ENCODE results near the gene SBK3.
"Not testable (repeated sequence)": the region's sequence is repeated elsewhere in the genome, so short reads cannot be mapped to it uniquely, and the experiment has no call there.

Gene SBK3

GRCh38 chr19:55540619-55541018 lies 4.7 kb downstream of the SBK3 start:
- no peak for DNase-seq (ENCODE audit: low read depth in 2 of 2)

DNA sequence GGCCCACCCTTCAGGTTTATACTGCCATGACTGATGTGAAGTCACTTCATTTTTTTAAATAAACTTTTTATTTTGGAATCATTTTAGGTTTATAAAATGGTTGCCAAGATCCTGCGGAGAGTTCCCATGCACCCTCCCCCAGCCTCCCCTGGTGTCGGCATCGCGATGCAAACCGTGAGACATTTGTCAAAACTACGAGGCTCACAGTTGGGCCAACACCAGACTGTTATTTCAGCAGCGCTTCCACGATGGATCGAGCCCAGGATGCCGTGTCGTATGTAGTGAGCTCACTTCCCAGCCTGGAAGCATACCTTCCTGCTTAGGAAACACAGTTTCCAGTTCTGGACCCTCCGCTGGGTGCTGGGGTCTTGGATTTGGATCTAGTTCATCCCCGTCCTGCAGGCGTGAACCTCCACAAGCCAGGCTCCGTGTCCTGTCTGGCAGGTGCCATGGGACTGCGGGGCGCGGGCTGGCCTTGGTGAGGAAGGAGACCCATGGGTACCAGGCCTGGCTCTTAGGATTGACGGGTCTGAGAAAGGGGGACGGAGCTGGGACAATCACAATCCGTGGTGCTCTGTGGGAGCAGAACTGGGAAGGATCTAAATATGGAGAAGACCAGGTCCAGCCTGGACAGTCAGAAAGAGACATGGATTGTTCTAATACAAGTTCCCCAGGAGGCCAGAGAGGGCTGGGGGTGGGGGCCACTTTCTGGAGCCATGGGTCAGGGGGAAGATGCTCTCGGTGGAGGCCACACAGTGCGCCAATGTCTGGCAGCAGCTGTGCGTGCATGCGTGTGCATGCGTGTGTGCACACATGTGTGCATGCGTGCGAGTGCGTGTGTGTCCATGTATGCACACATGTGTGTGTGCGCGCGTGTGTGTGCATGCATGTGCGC lies 6.0 kb downstream of the SBK3 start:
- no peak for DNase-seq (ENCODE audit: low read depth in 2 of 2)

- DNase-seq (ENCODE audit: low read depth in 2 of 2) = no peak
Observed at GRCh38 chr19:55538132-55538531, 7.2 kb downstream of the SBK3 start.

- no peak for DNase-seq (ENCODE audit: low read depth in 2 of 2)
Observed at GRCh38 chr19:55537741-55538111, 7.6 kb downstream of the SBK3 start.

- no peak for DNase-seq (ENCODE audit: low read depth in 2 of 2)
Observed at GRCh38 chr19:55536951-55537740, 8.2 kb downstream of the SBK3 start, which contains the start of gene SBK2. SBK2 (minus strand) TSS chr19:55537133; CDS start chr19:55536294, 839 bp downstream.

DNA sequence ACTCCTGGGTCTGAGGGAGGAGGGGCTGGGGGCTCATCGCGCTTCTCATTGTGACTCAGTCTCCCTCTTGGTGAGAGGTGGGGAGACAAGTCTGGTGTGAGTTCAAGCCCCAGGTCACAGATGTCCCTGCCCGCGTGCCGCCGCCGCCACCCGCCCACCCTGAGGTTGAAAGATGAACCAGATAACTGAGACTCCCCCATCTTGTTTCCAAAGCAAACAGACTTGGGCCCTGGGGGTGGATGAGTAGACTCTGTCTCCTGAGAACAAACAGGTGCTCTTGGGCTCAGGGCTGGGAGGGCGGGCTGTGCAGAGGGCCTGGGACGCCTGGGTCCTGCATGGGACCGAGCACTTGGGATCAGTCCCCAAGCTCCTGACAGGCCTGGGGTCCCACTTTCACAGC lies 9.0 kb downstream of the SBK3 start:
- DNase-seq (ENCODE audit: low read depth in 2 of 2) = no peak

- no peak for DNase-seq (ENCODE audit: low read depth in 2 of 2)
Observed at GRCh38 chr19:55535965-55536350, 9.4 kb downstream of the SBK3 start.

DNA sequence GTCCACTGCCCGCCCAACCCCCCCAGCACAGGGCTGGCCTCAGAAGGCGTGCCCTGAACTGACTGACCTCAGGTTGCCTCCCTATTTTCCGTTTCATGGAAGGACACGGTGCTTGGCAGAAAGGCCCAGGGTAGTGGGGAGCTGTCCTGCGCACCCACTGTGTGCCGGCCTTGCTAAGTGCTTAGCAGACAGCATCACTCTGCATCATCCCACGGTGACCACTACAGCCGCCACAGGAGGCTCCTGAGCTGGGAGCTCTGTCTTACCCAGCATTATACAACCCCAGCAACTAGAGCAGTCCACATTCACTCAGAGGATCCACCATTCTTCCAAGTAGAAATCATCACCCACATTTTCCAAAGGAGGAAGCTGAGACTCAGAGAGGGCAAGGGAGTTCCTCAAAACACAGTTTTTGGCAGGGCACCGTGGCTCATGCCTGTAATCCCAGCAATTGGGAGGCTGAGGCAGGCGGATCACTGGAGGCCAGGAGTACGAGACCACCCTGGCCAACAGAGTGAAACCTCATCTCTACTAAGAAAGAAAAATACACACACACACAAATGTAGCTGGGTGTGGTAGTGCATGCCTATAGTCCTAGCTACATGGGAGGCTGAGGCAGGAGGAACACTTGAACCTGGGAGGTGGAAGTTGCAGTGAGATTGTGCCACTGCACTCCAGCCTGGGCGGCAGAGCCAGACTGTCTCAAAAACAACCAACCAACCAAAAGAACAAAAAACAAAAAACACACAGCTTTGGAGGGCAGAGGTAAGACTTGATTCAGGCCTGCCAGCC lies 10.0 kb downstream of the SBK3 start:
- no peak for DNase-seq (ENCODE audit: low read depth in 2 of 2)

DNA sequence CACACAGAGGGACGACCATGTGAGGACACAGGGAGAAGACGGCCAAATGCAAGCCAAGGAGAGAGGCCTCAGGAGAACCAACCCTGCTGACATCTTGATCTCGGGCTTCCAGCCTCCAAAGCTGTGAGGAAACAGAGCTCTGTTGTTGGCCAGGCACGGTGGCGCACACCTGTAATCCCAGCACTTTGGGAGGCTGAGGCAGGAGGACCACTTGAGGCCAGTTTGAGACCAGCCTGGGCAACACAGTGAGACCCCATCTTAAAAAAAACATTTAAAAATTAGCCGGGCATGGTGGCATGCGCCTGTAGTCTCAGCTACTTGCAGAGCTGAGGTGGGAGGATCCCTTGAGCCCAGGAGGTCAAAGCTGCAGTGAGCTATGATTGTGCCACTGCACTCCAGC lies 11.1 kb downstream of the SBK3 start:
- not testable (repeated sequence) for DNase-seq (ENCODE audit: low read depth in 2 of 2)

GRCh38 chr19:55530996-55531395 lies 14.3 kb downstream of the SBK3 start:
- DNase-seq (ENCODE audit: low read depth in 2 of 2) = no peak

GRCh38 chr19:55529636-55530234 lies 15.6 kb downstream of the SBK3 start:
- DNase-seq (ENCODE audit: low read depth in 2 of 2) = no peak

- DNase-seq (ENCODE audit: low read depth in 2 of 2) = no peak
Observed at GRCh38 chr19:55528030-55528803, 17.1 kb downstream of the SBK3 start.

DNA sequence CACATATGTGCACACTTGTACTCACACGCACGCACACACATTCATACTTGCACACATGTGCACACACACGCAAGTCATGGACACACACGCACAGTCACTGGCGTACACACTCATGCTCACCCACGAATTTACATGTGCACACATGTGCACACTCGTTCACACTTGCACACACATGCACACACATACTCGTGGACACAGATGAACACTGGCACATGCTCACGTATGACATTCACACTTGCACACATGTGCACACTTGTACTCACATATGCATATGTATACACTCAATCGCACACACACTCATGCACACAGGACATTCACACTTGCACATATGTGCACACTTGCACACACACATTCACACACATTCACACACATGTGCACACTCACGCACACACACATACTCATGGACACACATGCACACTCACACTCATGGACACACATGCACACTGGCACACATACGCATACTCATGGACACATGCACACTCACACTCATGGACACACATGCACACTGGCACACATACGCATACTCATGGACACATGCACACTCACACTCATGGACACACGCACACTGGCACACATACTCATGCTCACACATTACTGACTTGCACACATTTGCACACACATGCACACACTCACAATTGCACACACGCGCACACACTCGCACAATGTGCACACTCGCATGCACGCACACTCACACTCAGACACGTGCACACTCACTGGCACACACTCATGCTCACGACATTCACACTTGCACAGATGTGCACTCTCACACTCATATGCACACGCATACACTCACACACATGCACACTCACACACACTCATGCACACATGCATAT lies 17.9 kb downstream of the SBK3 start:
- no peak for DNase-seq (ENCODE audit: low read depth in 2 of 2)

DNA sequence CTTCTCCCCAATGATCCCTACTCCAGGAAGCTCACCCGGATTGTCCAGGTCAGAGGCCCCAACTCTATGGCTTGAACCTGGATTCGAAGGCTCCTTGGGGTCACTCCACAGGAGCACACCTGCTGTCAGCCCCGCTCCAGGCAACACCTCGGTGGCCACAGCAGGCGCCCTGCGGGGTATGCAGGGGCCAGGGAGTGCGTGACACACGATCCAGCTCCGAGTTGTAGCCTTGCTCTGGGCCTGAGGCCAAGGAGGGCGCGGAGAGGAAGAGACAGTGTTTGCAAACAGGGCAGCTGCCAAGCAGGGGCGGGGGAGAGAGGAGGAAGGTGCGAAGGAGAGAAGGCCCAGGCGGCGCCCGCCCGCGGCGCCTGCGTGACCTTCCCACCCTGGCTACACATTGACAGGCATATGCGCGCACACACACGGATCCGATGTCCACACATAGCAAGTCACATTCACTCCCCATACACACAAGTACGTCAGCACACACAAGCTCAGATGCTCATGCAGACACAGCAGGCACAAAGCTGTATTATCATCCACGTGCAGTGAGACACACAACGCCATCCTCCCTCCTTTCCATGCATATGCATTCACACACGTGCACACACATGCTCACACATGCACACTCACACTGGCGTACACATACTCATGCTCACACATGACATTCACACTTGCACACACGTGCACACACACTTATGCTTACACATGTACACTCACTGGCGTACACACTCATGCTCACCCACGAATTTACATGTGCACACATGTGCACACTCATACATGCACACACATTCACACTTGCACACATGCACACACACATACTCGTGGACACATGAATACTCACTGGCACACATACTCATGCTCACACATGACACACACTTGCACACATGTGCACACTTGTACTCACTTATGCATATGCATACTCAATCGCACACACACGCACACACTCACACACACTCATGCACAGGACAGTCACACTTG lies 18.8 kb downstream of the SBK3 start:
- no peak for DNase-seq (ENCODE audit: low read depth in 2 of 2)

DNA sequence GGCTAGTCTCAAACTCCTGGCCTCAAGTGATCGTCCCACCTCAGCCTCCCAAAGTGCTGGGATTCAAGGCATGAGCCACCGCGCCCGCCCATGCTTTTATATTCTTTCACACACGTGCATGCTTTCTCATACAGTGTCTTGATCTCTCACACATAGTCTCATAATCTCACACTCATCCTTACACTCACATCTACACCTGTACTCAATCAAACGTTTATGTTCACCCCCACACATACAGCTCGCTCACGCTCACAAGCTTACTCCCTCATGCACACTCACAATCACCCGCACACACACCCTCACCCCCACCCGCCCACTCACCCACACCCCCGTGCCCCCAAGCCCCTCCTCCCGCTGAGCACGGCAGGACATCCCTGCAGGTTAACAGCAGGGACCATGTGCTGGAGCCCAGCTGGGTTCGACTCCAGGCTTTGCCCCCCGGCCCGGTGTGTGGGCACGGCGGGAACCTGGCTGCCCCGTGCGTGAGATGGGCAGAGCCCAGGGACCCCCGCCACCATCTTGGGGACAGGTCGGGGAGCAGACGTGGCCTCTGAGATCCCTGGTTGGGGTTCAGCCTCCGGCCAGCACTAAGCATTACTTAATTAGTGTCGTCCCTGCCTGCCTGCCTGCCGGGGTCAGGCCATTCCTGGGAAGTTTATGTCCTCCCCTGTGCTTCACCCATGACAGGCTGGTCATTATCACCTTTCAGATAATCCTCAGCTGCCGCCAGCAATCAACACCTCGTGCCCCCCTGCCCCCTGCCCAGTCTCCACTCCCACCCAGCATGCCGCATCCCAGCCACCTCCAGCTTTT lies 19.8 kb downstream of the SBK3 start:
- no peak for DNase-seq (ENCODE audit: low read depth in 2 of 2)

- DNase-seq (ENCODE audit: low read depth in 2 of 2) = no peak
Observed at GRCh38 chr19:55520691-55521292, 24.6 kb downstream of the SBK3 start.

Measured in stimulated activated CD8-positive, alpha-beta memory T cell treated with anti-CD3 and anti-CD28 coated beads, Interleukin-7, amount 100 ng/mL, for 1 hour (primary cell).